NCI-H1694 treated with DMSO at 0.1 percent for 48 hours (cell line): ENCODE measurements around the gene LIN9.
A peak's percentile ranks its signal among the peaks of the same experiment; 100 is the strongest.
"Not testable (repeated sequence)": the region's sequence is repeated elsewhere in the genome, so short reads cannot be mapped to it uniquely, and the experiment has no call there.

Experiments used
- DNase-seq: peaks from one replicate; lab custom pipeline; 2025; lab: John Stamatoyannopoulos, UW

Gene LIN9

DNA sequence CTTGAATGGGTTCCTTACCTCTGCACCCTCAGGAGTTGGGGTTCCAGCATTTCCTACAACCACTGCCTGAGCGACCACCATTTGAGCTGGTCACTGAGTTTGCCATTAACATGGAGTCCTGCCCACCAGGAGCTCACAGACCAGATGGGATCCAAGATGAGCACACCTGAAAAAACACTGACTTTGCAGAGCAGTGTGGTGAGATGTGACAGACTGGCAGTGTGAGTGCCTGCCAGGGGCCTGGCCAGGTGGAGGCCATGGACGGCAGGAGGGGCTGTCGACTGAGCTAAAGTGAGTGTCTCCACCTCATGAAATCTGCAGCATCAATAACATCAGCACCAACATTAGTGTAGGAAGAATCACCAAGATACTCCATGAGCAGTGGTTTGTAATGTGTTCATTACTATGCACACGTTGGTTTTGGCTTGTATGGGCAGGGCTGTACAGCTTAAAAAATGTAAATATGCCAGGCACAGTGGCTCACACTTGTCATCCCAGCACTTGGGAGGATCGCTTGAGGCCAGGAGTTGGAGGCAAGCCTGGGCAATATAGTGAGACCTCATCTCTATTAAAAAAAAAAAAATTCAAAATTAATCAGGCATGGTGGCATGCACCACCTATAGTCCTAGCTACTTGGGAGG, 97.7 kb downstream of the LIN9 start:
- no peak for DNase-seq

DNA sequence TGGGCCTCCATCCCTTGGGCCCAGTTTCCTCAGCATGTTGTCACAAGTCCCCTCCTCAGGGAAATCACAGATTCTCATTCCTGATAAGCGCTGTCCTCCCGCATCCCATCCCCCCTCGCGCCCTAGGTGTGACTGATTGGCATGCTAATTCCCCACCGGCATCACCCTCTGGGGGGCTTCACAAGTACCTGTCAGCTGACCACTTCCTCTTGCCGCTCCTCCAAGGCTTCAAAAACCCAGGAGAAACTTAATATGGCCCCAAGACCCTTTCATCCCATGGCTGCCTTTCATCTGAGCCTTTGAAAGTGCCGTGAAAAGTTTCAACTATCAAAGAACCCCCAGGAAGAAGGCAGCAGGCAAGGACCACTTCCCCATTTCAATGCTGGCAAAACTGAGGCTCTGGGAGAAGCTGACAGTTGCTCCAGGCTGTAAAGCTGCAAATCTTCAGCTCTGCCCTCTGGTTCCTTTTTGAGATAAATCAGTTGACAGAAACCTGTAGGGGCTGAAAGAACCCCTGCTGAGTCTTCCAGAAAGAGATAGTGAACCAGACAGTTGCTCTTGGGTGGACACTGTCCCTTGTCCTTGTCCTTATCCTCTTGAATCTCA, 98.3 kb downstream of the LIN9 start:
- DNase-seq: no peak

DNA sequence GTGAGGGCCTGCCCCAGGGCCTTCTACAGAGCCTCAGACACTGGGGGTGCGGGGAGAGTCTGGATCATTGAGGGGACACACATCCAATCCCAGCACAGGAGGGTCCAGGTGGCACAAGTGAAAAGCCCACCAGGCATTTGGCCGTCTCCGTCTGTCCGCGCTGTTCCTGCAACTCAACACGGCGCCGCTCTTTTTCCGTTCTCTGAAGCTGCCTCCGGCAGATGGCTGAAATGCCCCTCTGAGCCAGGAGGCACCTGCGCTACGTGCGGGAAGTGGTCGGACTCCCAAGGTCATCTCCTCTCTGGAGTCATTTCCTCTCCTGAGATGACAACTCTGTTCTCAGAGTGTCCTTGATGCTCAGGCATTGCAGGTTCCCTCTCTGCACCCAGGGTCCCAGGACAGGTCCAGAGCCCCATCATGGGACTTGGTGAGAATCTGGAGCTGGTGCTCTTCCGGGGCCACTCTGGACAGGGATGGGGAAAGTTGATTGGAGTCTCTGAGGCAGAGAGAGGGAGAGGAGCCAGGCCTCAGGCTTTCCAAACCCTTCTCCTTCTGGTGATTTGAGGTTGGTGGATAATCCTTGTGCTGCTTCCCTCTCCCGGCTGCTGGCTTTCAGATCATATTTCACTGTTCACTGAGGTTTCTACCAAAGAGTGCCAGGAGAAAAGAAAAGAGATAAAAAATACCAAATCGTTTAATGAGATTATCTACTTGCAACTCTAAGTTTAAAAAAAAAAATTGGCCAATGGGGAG, 99.5 kb downstream of the LIN9 start:
- DNase-seq: no peak

DNA sequence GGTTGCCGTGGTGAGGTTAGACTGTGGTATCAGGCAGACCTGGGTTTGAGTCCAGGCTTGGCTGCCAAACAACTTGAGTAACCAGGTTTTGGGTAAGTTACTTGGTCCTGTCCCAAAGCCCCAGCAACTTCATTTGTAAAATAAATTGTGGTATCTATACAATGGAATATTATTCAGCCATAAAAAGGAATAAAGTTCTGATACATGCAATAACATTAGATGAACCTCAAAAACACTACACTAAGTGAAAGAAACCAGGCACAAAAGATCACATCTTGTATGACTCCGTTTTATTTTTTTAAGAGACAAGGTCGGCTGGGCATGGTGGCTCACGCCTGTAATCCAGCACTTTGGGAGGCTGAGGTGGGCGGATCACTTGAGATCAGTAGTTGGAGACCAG, 101.9 kb downstream of the LIN9 start:
- no peak for DNase-seq

DNA sequence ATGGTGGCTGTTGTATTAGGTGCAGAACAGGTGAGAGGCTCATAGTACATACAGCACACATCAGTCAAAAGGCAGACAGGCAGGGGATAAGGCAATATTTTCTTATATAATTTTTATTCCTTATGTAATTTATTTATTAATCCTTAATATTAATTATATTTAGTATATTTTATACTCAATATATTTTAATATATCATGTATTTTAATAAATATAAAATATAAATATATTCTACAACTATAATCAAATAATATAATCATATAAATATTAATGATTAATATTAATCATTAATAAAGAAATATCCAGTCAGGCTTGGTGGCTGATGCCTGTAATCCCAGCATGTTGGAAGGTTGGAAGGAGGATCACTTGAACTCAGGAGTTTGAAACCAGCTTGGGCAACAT, 104.8 kb downstream of the LIN9 start:
- DNase-seq: no peak

- no peak for DNase-seq
Measured at GRCh38 chr1:226203655-226204054, 105.3 kb downstream of the LIN9 start.

DNA sequence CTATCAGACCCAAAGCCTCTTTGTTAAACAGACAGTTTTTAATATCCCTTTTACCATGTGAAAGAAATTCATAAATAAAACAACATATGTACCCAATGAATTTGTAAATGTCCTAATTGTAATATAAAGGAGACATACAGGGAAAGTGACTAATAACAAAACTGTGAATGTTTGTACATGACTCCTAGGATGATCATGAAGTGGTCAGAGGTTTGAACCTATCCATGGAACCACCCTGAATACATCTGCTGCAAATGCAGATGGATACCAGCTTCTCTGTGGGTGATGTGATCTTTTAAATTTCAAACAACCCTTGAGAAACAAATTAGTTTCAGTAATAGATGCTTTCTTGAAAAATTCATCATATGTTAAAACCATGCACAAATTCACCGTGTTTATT, 105.7 kb downstream of the LIN9 start:
- no peak for DNase-seq

DNA sequence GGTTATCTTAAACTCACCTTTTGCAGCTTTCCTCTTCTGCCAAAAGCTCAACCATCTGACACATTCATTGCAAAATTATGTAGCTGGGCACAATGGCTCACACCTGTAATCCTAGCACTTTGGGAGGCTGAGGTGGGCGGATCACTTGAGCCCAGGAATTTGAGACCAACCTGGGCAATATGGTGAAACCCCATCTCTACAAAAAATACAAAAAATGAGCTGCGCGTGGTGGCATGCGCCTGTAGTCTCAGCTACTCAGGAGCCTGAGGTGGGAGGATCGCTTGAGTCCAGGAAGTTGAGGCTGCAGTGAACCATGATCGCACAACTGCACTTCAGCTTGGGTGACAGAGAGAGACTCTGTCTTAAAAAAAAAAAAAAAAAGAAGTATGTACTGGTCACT, 106.3 kb downstream of the LIN9 start:
- not testable (repeated sequence) for DNase-seq

GRCh38 chr1:226202246-226202645, 106.7 kb downstream of the LIN9 start:
- DNase-seq: no peak

GRCh38 chr1:226201029-226201593, 107.9 kb downstream of the LIN9 start:
- no peak for DNase-seq

DNA sequence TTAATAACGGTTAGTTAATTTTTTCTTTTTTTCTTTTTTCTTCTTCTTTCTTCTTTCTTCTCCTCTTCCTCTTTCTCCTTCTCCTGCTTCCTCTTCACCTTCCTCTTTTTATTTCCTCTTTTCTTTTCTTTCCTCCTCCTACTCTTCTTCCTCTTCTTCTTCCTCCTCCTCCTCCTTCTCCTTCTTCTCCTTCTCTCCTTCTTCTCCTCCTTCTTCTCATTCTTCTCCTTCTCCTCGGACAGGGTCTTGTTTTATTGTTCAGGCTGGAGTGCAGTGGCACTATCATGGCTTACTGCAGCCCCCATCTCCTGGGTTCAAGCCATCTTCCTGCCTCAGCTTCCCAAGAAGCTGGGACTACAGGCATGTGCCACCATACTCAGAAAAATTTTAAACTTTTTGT, 109.0 kb downstream of the LIN9 start:
- DNase-seq: no peak

- peak; percentile 55 for DNase-seq
Measured at GRCh38 chr1:226195144-226195543, 113.8 kb downstream of the LIN9 start.

GRCh38 chr1:226187380-226187779, 121.6 kb downstream of the LIN9 start:
- no peak for DNase-seq

- DNase-seq: no peak
Measured at GRCh38 chr1:226187019-226187322, 122.0 kb downstream of the LIN9 start.

DNA sequence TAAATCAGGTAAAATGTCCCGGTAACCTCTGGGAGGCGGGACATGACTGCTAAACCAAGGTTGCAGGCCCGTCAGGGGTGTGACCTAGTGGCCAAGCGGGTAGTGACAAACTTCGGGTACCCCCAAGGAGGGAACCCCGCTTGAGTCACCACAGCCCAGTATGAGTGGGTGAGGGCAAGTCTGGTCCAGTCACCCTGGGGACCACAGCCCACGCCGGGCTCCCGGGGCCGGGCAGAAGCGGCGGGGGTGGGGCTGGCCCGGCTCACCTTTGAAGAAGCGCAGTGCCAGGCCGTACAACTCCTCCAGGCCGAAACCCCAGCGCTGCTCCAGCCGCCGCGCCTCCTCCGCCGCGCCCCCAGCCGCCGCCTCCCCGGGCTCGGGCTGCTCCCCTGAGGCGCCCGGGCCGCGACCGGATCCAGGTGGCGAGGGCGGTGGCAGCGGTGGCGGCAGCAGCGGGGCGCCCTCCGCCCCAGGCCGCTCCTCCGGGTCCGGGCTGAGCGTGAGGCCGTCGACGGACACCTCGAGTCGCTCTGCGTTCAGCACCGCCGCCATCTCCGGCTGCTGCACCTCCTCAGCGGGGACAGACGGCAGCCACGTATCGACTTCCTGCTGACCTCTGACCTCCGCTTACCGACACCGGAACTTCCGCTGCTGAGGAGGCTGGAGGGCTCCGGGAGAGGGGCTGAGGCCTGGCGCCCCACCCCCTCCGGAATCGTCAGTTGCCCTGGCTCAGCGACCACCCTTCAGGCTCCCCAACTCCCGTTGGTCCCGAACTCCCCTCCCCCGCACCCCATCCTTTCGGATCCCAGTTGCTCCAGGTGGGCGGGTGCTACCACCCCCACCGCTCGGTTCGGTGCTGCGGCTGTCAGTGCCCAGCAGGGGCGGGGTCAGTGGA, 122.6 kb downstream of the LIN9 start, which contains the start of gene ACBD3:
Gene ACBD3, minus strand, starts transcription at position 618 of the 895 bp plus-strand sequence. Its CDS starts 66 bp downstream, at position 552.
- DNase-seq: peak; percentile 83

DNA sequence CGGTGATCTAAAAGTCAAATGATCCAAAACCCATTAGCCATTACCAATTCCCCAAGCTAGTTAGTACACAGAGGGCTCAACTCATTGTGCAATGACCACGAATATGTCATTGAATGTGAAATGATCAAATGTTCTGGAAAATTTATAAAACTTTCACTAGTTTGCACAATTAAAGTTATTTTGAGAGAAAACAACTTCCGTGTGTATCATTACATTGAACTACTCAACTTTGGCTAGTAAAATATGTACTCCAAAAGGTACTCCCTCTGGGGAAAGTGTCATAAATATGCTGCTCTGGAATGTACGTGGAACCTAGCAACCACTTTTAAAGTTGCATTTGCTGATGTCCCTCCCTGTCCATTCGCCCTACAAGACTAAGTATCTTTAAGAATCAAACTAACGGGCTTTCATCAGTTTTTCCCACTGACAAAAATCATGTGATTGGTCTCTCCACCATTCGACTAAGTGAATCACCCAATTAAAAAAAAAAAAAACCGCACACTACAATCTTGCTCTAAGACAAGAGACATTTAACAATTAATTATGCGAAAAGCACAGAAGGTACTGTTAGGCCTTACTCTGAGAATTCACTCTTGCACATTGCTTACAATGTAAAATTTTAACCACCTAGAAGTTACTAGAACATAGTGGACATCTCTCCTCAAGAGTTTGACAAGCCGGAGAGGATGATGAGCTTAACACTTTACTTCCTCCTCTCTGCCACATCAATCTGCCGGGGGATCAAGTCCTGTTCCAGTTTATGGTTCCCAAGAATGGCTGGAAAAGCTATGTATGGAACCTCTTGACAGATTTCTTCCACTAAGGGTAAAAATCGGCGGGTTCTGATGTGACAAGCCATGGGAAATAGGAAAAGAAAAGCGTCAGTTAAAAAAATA, 123.6 kb downstream of the LIN9 start:
- DNase-seq: no peak

GRCh38 chr1:226181996-226182714, 126.8 kb downstream of the LIN9 start:
- DNase-seq: peak; percentile 11
